OCI-LY3 (cell line): Measurements from ENCODE around the gene BTD.
"Not testable (repeated sequence)": the region's sequence is repeated elsewhere in the genome, so short reads cannot be mapped to it uniquely, and the experiment has no call there.

Experiments
- H2AFZ ChIP-seq: fragments of 200-600, 300-600 bp; shearing (Covaris generic); 2 replicates; pipeline ENCODE4 v1.6.0; 2014; ENCODE audit warnings: antibody characterized with exemption, low read depth, low read length
- H3K27ac ChIP-seq: fragments of 200-600, 300-600 bp; sonication (generic); 2 replicates; pipeline ENCODE4 v1.5.1; 2014; ENCODE audit warnings: mild to moderate bottlenecking, low read length, moderate library complexity, mixed read lengths
- H3K27me3 ChIP-seq: fragments of 200-600, 300-600 bp; sonication (generic); 2 replicates; pipeline ENCODE4 v1.6.1; 2014; ENCODE audit warnings: low read depth, low read length, mixed read lengths
- H3K36me3 ChIP-seq: fragments of 200-600, 300-600 bp; sonication (generic); replicated peaks from 2 replicates; pipeline ENCODE3; 2014; ENCODE audit warnings: low read depth, low read length, mixed read lengths
- H3K4me1 ChIP-seq: fragments of 300-600, 200-600 bp; sonication (generic); 2 replicates; pipeline ENCODE4 v1.6.1; 2014; ENCODE audit warnings: low read length, mixed read lengths
- H3K4me2 ChIP-seq: fragments of 200-600, 300-600 bp; sonication (generic); 2 replicates; pipeline ENCODE4 v1.6.1; 2014; ENCODE audit warnings: low read length, mixed read lengths
- H3K4me3 ChIP-seq: fragments of 300-600, 200-600 bp; sonication (generic); 2 replicates; pipeline ENCODE4 v1.5.1; 2014; ENCODE audit warnings: antibody characterized with exemption, mild to moderate bottlenecking, low read length, moderate library complexity
- H3K79me2 ChIP-seq: fragments of 300-600, 200-600 bp; shearing (Covaris generic); 2 replicates; pipeline ENCODE4 v1.6.1; 2014; ENCODE audit warnings: mild to moderate bottlenecking, low read length, mixed read lengths
- H3K9ac ChIP-seq: fragments of 300-600, 200-600 bp; shearing (Covaris generic); 2 replicates; pipeline ENCODE4 v1.6.0; 2014; ENCODE audit warnings: mild to moderate bottlenecking, low read length, moderate library complexity
- H3K9me3 ChIP-seq: fragments of 200-600, 300-600 bp; shearing (Covaris generic); 2 replicates; pipeline ENCODE4 v1.6.1; 2014; ENCODE audit warnings: low read length, mixed read lengths; ENCODE audit not compliant: insufficient read depth
- H4K20me1 ChIP-seq: fragments of 200-600, 300-600 bp; sonication (generic); 2 replicates; pipeline ENCODE4 v1.6.1; 2016; ENCODE audit warnings: low read length, mixed read lengths; ENCODE audit not compliant: insufficient read depth
- EZH2phosphoT487 ChIP-seq: fragments of 200-600 bp; shearing (Covaris generic); IDR thresholded peaks from 2 replicates; pipeline ENCODE4 v1.6.1; 2018; ENCODE audit warnings: antibody characterized with exemption, mixed run types, low read depth
- TF ChIP-seq, protein P1 (sequence below): fragments of 200-600, 300-600 bp; sonication (generic); IDR thresholded peaks from 2 replicates; pipeline ENCODE4 v1.5.1; 2014; ENCODE audit warnings: antibody characterized with exemption, low read length, low read depth

BTD gene

DNA sequence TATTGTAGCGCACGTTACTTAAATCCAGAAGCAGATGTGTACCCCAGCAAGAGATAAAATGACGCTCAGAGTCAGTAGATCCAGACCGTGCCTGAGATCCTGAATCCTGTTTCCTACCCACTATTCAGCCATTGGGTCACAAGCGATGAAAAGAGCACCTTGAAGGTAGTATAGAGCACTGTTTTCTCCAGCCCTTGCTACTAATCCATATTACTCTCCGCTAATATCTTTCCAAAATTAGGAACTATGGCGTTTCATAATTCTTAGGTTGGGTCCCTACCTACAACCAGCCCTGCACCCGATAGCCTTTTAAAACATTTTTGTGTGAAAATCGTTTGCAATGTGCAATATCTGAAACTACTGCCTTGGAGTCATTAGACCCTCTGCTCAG, 596 bp downstream of the BTD start:
- Histone ChIP-seq H3K9me3 (no peaks in the 10 kb centered on the region), H3K79me2 (peaks cover 11% of the 10 kb centered on the region), H2AFZ (peak overlapping the region; percentile 94), H3K4me3 (peak overlapping the region; percentile 86), H3K36me3 (peaks cover 17% of the 10 kb centered on the region), H3K27me3 (no peaks in the 10 kb centered on the region), H4K20me1 (no peaks in the 10 kb centered on the region), H3K27ac (peak overlapping the region; percentile 72), H3K4me1 (peaks cover 14% of the 10 kb centered on the region), H3K9ac (peak overlapping the region; percentile 88), H3K4me2 (peak overlapping the region; percentile 93)
- TF ChIP-seq, protein P1, sequence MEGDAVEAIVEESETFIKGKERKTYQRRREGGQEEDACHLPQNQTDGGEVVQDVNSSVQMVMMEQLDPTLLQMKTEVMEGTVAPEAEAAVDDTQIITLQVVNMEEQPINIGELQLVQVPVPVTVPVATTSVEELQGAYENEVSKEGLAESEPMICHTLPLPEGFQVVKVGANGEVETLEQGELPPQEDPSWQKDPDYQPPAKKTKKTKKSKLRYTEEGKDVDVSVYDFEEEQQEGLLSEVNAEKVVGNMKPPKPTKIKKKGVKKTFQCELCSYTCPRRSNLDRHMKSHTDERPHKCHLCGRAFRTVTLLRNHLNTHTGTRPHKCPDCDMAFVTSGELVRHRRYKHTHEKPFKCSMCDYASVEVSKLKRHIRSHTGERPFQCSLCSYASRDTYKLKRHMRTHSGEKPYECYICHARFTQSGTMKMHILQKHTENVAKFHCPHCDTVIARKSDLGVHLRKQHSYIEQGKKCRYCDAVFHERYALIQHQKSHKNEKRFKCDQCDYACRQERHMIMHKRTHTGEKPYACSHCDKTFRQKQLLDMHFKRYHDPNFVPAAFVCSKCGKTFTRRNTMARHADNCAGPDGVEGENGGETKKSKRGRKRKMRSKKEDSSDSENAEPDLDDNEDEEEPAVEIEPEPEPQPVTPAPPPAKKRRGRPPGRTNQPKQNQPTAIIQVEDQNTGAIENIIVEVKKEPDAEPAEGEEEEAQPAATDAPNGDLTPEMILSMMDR, result no peak
- TF ChIP-seq EZH2phosphoT487, result no peak

DNA sequence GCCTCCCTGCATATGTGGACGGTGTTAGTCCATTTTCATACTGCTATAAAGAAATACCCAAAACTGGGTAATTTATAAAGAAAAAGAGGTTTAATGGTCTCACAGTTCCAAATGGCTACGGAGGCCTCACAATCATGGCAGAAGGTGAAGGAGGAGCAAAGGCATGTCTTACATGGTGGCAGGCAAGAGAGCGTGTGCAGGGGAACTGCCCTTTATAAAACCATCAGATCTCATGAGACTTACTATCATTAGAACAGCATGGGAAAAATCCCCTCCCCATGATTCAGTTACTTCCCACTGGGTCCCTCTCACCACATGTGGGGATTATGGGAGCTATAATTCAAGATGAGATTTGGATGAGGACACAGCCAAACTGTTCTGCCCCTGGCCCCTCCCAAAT, 1.3 kb downstream of the BTD start:
- peak overlapping the region; percentile 88; the same call in 1 of the 2 replicates for H3K9ac ChIP-seq
- not testable (repeated sequence) for H2AFZ ChIP-seq, H3K9me3 ChIP-seq, H3K27ac ChIP-seq, H3K27me3 ChIP-seq, H4K20me1 ChIP-seq
- H3K4me3 ChIP-seq, result peak overlapping the region; percentile 86
- peaks cover 10% of the 10 kb centered on the region for H3K36me3 ChIP-seq
- H3K4me1 ChIP-seq, result peaks cover 14% of the 10 kb centered on the region
- peak overlapping the region; percentile 93 for H3K4me2 ChIP-seq
- peaks cover 11% of the 10 kb centered on the region for H3K79me2 ChIP-seq

- H3K36me3 ChIP-seq, H3K4me3 ChIP-seq, H3K4me2 ChIP-seq, H3K9me3 ChIP-seq, H3K27ac ChIP-seq, H3K9ac ChIP-seq, H3K27me3 ChIP-seq, H4K20me1 ChIP-seq, H2AFZ ChIP-seq: not testable (repeated sequence)
- H3K4me1 ChIP-seq, result peaks cover 14% of the 10 kb centered on the region
- H3K79me2 ChIP-seq, result peaks cover 11% of the 10 kb centered on the region
Observed at GRCh38 chr3:15604584-15604983, 3.0 kb downstream of the BTD start.

- no peak overlapping the region for H3K4me2 ChIP-seq
- H3K9ac ChIP-seq, result no peak overlapping the region
- H3K27me3 ChIP-seq, result no peaks in the 10 kb centered on the region
- H3K4me1 ChIP-seq, result peaks cover 7% of the 10 kb centered on the region
- H2AFZ ChIP-seq, result no peak overlapping the region
- no peaks in the 10 kb centered on the region for H4K20me1 ChIP-seq
- H3K79me2 ChIP-seq, result no peaks in the 10 kb centered on the region
- H3K9me3 ChIP-seq, result no peaks in the 10 kb centered on the region
- no peak overlapping the region for H3K27ac ChIP-seq
- no peak overlapping the region for H3K4me3 ChIP-seq
- no peak for TF ChIP-seq EZH2phosphoT487
- TF ChIP-seq, protein P1, result no peak
- no peaks in the 10 kb centered on the region for H3K36me3 ChIP-seq
Observed at GRCh38 chr3:15606434-15606891, 4.9 kb downstream of the BTD start.

DNA sequence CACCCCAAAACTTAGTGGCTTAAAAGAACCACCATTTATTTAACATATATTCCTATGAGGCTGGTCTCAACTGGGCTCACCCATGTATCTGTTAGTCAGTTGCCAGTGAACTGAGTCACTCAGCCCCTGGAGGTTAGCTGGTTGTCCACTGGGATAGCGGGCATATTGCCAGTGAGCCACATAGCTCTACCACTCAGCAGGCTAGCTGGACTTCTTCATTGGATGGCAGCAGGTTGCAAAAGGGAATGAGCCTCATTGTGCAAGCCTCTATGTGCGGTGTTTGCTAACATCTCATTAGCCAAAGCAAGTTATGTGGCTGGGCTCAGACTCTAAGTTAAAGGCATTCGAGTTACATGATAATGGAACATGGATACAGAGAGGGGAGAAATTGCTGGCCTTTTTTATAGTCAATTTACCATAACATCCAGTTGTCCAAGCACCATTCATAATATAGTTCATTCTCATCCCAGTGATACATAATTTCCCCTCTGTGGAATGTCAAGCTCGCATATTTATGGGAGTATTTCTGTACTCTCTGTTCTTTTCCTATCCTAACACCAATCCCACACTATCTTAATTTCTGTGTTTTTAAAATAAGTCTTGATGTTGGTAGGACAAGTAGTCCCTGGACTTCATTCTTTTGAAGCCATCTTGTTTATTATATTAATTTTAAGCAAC, 8.7 kb downstream of the BTD start:
- Histone ChIP-seq H3K9ac (no peak overlapping the region), H2AFZ (no peak overlapping the region), H3K79me2 (no peaks in the 10 kb centered on the region), H3K4me1 (no peaks in the 10 kb centered on the region), H4K20me1 (no peaks in the 10 kb centered on the region), H3K9me3 (no peaks in the 10 kb centered on the region), H3K27ac (no peak overlapping the region), H3K4me2 (no peak overlapping the region), H3K36me3 (no peaks in the 10 kb centered on the region), H3K27me3 (no peaks in the 10 kb centered on the region), H3K4me3 (no peak overlapping the region)
- TF ChIP-seq EZH2phosphoT487, result no peak
- TF ChIP-seq, protein P1, result no peak
